Thoracic aorta (tissue), 2 donors: ENCODE measurements around the gene PSAP. TPM values are rescaled to one million over a fixed set of nuclear protein-coding genes. Genes with fewer than 3 reads are reported as not detected.
"Not testable (repeated sequence)": the region's sequence is repeated elsewhere in the genome, so short reads cannot be mapped to it uniquely, and the experiment has no call there.

ENCODE experiments used
- ATAC-seq: fragments of 150-250 bp; one replicate; pipeline ENCODE4 v1.8.0; 2017; ENCODE audit warnings: low read depth; ENCODE audit not compliant: insufficient number of reproducible peaks, low FRiP score
- DNase-seq: peaks from one replicate; pipeline ENCODE4 v3.0.0-alpha.2; 2020; ENCODE audit warnings: low spot score
- H3K27ac ChIP-seq, 2 donors: fragments of 200-600 bp; sonication (generic); 1 replicate in 1 of 2; 2 replicates in 1 of 2; pipeline ENCODE4 v1.5.1; 2016; ENCODE audit warnings: mild to moderate bottlenecking in 2 of 2, moderate library complexity in 2 of 2
- H3K27me3 ChIP-seq: fragments of 200-600 bp; sonication (generic); replicated peaks from 2 replicates; pipeline ENCODE4 v1.6.0; 2016; ENCODE audit warnings: mild to moderate bottlenecking; ENCODE audit not compliant: insufficient read depth
- H3K36me3 ChIP-seq: fragments of 200-600 bp; sonication (generic); one replicate; pipeline ENCODE4 v1.5.1; 2016
- H3K4me1 ChIP-seq, 2 donors: fragments of 200-600 bp; sonication (generic); 1 replicate in 1 of 2; 2 replicates in 1 of 2; pipeline versions ENCODE4 v1.5.1 to v1.6.0; 2016; ENCODE audit warnings: low read depth in 2 of 2, mild to moderate bottlenecking in 1 of 2; ENCODE audit not compliant: control insufficient read depth in 1 of 2
- H3K4me3 ChIP-seq: fragments of 200-600 bp; sonication (generic); 2 replicates; pipeline ENCODE4 v1.5.1; 2016; ENCODE audit warnings: mild to moderate bottlenecking
- H3K9me3 ChIP-seq: fragments of 200-600 bp; sonication (generic); 2 replicates; pipeline ENCODE4 v1.5.1; 2016
- CTCF ChIP-seq: fragments of 200-600 bp; sonication (generic); IDR thresholded peaks from one replicate; pipeline ENCODE4 v1.5.1; 2019; ENCODE audit warnings: antibody characterized with exemption
- total RNA-seq, 2 donors: library from RNA; depleted of rRNA; stranded (reverse); fragments of >200 nt; gene quantifications; one replicate each; pipeline versions ENCODE4 v1.1.0 to v1.2.3, GENCODE V29; 2016

The PSAP gene
- total RNA-seq, 2 donors from 2014 or later = 1,091 to 1,135 TPM

- no peak overlapping the region for H3K27ac ChIP-seq
- DNase-seq = no peak
- H3K9me3 ChIP-seq = no peaks in the 10 kb centered on the region
- no peak for TF ChIP-seq CTCF
- H3K36me3 ChIP-seq = no peaks in the 10 kb centered on the region
- H3K4me1 ChIP-seq = peaks cover 16 to 23% of the 10 kb centered on the region in 2 donors
- no peaks in the 10 kb centered on the region for H3K27me3 ChIP-seq
- ATAC-seq = no peak
- H3K4me3 ChIP-seq = no peak overlapping the region
Measured at GRCh38 chr10:71856619-71857018, 5.6 kb upstream of the PSAP start.

- Histone ChIP-seq H3K36me3 (no peaks in the 10 kb centered on the region), H3K27ac (no peak overlapping the region), H3K4me1 (peaks cover 15 to 16% of the 10 kb centered on the region in 2 donors), H3K9me3 (no peaks in the 10 kb centered on the region), H3K4me3 (no peak overlapping the region), H3K27me3 (no peaks in the 10 kb centered on the region)
- TF ChIP-seq CTCF = no peak
- no peak for DNase-seq
- no peak for ATAC-seq
Measured at GRCh38 chr10:71854031-71854430, 3.0 kb upstream of the PSAP start.

- Histone ChIP-seq H3K27ac (peak overlapping the region in 1 of 2 donors; percentile 15), H3K9me3 (no peaks in the 10 kb centered on the region), H3K27me3 (no peaks in the 10 kb centered on the region), H3K4me1 (peaks cover 29 to 32% of the 10 kb centered on the region in 2 donors), H3K4me3 (no peak overlapping the region), H3K36me3 (no peaks in the 10 kb centered on the region)
- TF ChIP-seq CTCF = no peak
- no peak for ATAC-seq
- DNase-seq = no peak
Measured at GRCh38 chr10:71852355-71852937, 1.4 kb upstream of the PSAP start.

- H3K36me3 ChIP-seq, H3K27me3 ChIP-seq, ATAC-seq, H3K9me3 ChIP-seq, DNase-seq: not testable (repeated sequence)
- Histone ChIP-seq H3K4me3 (peak overlapping the region; percentile 99), H3K4me1 (peaks cover 31 to 41% of the 10 kb centered on the region in 2 donors), H3K27ac (peak overlapping the region; percentile 72 to 98)
Measured at GRCh38 chr10:71851465-71852095, 529 bp upstream of the PSAP start.

- Histone ChIP-seq H3K9me3 (no peaks in the 10 kb centered on the region), H3K27ac (peak overlapping the region; percentile 98), H3K4me1 (peaks cover 35 to 52% of the 10 kb centered on the region in 2 donors), H3K4me3 (peak overlapping the region; percentile 99), H3K27me3 (no peaks in the 10 kb centered on the region), H3K36me3 (no peaks in the 10 kb centered on the region)
- DNase-seq (no peak), ATAC-seq (no peak)
- TF ChIP-seq CTCF = no peak
Measured at GRCh38 chr10:71850021-71850742, 869 bp downstream of the PSAP start.
